ENCODE measurements around the gene ARHGAP8.

The ARHGAP8 gene

GRCh38 chr22:44839721-44840120 lies 87.3 kb downstream of the ARHGAP8 start:
- Histone ChIP-seq H3K4me3 (no peak overlapping the region), H3K27ac (no peak overlapping the region)
- TF ChIP-seq, protein P1, sequence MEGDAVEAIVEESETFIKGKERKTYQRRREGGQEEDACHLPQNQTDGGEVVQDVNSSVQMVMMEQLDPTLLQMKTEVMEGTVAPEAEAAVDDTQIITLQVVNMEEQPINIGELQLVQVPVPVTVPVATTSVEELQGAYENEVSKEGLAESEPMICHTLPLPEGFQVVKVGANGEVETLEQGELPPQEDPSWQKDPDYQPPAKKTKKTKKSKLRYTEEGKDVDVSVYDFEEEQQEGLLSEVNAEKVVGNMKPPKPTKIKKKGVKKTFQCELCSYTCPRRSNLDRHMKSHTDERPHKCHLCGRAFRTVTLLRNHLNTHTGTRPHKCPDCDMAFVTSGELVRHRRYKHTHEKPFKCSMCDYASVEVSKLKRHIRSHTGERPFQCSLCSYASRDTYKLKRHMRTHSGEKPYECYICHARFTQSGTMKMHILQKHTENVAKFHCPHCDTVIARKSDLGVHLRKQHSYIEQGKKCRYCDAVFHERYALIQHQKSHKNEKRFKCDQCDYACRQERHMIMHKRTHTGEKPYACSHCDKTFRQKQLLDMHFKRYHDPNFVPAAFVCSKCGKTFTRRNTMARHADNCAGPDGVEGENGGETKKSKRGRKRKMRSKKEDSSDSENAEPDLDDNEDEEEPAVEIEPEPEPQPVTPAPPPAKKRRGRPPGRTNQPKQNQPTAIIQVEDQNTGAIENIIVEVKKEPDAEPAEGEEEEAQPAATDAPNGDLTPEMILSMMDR (IDR thresholded peaks at IDR 0.05): no peak
- DNase-seq (ENCODE audit: low spot score): no peak

- no peak overlapping the region for H3K27ac ChIP-seq
- H3K4me3 ChIP-seq: no peak overlapping the region
- TF ChIP-seq, protein P1 (IDR thresholded peaks at IDR 0.05): no peak
- no peak for DNase-seq (ENCODE audit: low spot score)
These were observed 88.4 kb downstream of the ARHGAP8 start for GRCh38 chr22:44840611-44841322.

- Histone ChIP-seq H3K27ac (no peak overlapping the region), H3K4me3 (no peak overlapping the region)
- DNase-seq (ENCODE audit: low spot score): no peak
- TF ChIP-seq, protein P1 (IDR thresholded peaks at IDR 0.05): no peak
These were observed 90.0 kb downstream of the ARHGAP8 start for GRCh38 chr22:44842417-44842816.

DNA sequence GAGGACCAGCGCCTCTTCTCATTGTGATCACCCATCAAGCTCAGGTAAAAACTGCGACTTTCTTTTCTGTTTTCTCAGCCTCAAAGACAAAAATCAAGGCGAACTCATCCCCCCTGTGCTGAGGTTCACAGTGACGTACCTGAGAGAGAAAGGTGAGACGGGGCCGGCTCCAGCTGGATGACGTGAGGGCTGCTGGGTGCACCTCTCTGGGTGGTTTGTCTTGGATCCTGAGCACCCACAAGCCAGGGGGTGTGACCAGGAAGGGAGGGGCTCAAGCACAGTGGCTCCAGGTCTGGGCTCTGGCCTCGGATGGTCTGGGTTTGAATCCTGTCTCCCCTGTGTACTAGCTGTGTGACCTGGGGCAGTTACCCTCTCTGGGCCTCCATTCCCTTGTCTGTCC lies 92.8 kb downstream of the ARHGAP8 start:
- Histone ChIP-seq H3K27ac (no peak overlapping the region), H3K4me3 (no peak overlapping the region)
- TF ChIP-seq, protein P1 (IDR thresholded peaks at IDR 0.05): no peak
- no peak for DNase-seq (ENCODE audit: low spot score)

GRCh38 chr22:44845796-44846720 lies 93.7 kb downstream of the ARHGAP8 start:
- TF ChIP-seq, protein P1 (IDR thresholded peaks at IDR 0.05): no peak
- Histone ChIP-seq H3K4me3 (no peak overlapping the region), H3K27ac (no peak overlapping the region)
- DNase-seq (ENCODE audit: low spot score): no peak

DNA sequence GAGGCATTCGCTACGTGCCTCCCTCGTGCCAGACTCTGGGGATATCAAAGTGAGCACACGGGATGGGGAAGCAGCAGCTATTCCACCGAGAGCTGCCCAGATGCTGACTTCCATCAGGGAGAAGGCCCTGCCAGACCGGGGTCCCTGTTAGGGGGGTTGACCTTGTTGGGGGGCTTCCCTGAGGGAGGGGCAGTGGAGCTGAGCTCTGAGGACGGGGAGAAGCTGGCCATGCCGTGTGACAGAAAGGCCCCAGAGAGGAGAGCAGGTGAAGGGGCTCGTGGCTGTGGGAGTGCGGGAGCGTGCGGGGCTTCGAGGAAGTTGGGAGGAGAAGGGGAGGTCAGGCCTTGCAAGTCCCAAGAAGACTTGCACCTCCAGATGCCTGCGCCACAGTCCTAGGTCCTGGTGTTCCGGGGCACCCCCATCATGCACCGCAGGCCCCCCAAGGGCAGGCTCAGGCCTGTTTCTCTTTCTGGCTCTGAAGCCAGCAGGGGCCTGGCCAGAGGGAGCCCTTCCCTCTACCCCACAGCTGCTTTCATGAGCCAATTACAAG lies 94.4 kb downstream of the ARHGAP8 start:
- DNase-seq (ENCODE audit: low spot score): no peak
- TF ChIP-seq, protein P1 (IDR thresholded peaks at IDR 0.05): no peak
- no peak overlapping the region for H3K4me3 ChIP-seq
- H3K27ac ChIP-seq: no peak overlapping the region

Measured in coronary artery (tissue), 2 donors.